ENCODE data around the gene CNGA3.
"Not testable (repeated sequence)": the region's sequence is repeated elsewhere in the genome, so short reads cannot be mapped to it uniquely, and the experiment has no call there.

The CNGA3 gene

GRCh38 chr2:98346311-98347236 is at the start of gene CNGA3:
Gene CNGA3, plus strand, starts transcription at chr2:98346456. Its CDS starts 23,520 bp downstream, at chr2:98369976.
- no peak for DNase-seq

DNA sequence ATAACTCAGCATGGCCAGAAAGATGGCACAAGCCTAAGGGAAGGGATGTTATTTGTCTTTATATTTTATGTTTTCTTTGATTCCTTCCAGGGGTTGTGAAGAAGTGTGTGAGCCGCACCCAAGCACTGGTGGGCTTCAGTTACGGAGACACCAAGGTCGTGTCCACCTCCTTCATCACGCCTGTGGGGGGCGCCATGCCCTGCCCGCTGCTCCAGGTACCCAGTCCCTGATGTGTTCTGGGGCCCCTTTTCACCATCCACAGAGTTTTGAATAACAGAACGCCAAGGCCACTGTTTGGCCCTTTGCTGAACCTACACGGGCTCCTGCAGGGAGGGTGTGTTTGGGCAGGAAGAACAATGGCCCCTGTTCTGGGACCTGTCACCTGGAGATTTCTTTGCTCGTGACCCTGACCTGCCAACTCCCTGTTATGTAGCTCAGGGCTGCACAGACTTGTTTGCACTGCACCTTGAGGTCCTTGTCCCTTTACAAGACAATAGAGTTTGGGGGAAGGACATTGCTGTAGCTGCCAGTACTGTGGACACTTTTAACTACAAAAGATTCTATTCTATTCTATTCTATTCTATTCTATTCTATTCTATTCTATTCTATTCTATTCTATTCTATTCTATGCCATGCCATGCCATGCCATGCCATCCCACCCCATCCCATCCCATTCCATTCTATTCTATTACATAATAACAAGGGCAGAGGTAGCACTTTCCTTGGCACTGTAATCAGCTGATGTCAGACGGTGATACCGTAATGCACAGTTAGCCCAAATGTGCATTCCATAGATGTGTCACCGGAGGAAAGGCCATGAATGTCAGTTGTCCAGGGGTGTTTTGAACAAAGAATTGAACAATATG is 48.2 kb upstream of the CNGA3 start:
- DNase-seq: no peak

- no peak for DNase-seq
Measured at GRCh38 chr2:98298683-98299164, 47.5 kb upstream of the CNGA3 start.

DNA sequence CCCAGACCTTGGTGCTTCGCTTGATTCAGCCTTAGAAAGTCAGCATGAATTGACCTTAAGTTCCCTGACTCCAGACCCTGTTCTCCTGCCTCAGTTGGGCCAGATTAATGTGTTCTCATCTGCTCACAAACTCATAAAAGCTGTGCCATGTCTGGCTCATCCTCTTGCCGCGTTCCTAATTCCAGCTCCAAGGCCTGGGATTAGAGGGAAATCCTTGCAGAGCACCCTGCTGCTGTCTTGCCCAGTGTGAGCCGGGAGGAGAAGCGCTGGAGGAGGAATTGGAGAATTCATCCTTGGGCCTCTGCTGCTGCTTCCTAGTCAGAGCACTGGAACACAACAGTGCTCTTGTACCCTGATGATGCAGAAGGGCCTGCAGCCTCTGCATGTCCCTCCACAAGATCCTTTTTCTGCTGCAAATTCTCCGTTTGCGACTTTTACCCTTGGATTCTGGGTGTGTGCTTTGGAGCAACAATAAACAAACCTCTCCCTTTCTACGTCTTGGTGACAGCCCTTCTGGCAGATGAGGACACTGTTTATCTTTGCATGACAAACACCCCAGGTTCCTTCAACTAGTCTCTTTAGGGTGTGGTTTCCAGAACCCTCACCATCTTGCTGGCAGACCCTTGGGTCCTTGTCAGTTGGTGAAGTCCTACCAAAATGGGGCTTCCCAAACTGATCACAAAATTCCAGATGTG is 46.9 kb upstream of the CNGA3 start:
- DNase-seq: no peak

DNA sequence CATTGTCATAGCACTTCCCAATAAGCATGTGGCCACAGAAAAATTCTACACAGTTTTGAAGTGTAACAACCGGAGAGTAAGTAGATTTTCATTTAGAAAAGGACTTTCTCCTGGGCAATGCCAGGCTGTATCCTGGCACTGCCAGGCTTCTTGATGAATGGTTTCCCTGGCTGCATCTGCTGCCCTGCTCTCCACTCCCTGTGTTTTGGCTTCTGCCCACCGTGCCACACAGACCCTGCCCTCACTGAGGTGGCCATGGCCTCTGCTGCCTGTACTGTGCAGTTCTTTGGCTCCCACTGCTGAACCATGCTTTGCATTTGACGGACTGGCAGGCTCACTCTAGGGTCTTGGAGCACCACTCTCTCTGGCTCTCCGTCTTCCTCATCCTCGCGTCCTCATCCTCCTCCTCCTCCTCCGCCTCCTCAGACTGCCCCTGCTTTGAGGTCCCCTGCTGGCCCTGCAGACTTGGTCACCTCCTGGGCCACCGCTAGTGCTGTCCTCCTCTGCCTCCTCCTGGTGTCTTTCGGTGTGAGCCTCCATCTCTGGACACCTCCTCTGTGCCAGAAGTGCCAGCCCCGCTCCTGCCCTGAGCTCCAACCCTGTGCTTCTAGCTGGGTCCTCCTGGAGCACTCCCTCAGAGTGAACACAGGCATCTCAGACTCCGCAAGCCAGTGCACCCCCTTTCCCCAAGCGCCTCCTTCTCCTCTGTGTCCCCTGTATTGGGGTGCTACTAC is 45.9 kb upstream of the CNGA3 start:
- no peak for DNase-seq

DNA sequence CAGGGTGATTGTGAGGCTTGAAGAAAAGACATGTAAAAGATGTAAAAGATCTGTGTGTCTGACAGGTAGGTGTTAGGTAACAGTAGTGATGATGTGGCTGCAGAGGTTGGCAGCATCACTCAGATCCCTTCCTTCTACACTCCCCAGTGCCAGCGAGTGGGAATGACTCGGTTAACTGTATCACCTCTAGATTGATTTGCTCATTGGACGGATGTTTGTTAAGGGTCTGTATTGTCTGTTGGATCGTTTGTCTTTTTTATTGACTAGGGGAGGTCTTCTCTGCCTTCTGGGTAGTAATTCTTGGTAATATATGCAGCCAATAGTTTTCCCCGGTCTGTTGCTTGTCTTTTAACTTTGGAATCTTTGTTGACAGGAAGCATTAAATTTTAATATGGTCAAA is 44.8 kb upstream of the CNGA3 start:
- no peak for DNase-seq

DNA sequence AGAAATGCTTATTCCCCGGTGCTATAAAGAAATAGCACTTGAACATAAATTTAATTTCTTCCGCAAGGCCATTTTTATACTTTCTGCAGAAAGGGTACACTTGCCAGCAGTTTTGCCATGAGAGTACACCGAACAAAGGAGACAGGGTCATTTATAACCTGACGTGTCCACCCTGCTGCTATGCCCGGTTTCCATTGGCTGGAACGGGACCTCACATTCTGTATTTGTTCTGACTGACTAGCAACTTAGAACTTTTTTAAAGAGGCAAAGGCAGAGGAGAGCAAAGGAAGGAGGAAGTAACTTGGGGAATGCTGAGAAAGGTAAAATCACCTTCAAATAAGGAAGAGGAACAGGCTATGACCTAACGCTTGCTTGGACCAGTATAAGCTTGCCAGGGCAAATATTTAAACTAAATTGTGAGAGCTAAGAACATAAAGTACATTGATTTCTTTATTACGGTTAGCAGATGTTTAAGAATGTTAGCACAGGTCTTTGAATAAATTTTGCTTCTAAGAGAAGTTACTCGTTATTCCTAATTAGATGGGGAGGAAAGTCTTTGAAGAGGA is 39.0 kb upstream of the CNGA3 start:
- DNase-seq: not testable (repeated sequence)

GRCh38 chr2:98308068-98308467 is 38.2 kb upstream of the CNGA3 start:
- no peak for DNase-seq

DNA sequence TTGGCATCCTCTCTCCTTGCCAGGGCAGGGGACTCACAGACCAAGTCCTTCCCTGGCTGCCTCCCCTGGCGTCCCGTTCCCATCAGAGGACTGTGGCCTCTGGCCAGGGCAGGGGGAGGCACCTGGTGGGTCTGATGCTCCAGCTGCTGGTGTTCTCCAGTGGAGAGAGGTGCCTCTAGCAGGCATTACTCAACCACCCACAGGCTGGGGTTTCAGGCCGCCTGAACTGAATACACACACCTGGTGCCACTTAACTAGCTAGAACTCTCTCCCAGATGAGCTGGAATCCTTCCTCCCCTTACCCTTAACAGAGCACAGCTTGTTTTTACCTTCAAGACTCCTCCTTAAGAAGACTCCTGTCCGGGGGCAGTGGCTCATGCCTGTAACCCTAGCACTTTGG is 37.7 kb upstream of the CNGA3 start:
- DNase-seq: no peak

GRCh38 chr2:98309580-98309979 is 36.7 kb upstream of the CNGA3 start:
- DNase-seq: no peak

DNA sequence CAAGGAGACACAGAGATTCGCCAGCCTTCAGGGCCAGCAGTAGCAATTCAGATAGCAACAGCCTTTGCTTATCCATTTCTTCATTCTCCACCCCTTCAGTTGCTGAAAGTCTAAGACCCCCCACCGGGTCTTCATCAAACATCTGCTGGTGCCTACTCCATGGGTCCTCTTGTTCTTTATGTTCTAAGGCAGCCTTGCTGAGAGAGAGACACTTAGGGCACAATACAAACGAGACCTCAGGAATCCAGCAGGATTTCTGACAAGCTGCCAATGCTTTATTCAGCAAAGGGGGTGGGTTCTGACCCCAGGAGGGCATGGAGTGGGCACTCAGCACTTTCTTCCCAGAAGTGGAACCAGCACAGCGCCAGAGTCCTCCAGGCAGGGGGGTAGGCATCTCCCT is 36.2 kb upstream of the CNGA3 start:
- DNase-seq: no peak

- no peak for DNase-seq
Measured at GRCh38 chr2:98311090-98311489, 35.2 kb upstream of the CNGA3 start.

- no peak for DNase-seq
Measured at GRCh38 chr2:98311771-98312545, 34.3 kb upstream of the CNGA3 start.

DNA sequence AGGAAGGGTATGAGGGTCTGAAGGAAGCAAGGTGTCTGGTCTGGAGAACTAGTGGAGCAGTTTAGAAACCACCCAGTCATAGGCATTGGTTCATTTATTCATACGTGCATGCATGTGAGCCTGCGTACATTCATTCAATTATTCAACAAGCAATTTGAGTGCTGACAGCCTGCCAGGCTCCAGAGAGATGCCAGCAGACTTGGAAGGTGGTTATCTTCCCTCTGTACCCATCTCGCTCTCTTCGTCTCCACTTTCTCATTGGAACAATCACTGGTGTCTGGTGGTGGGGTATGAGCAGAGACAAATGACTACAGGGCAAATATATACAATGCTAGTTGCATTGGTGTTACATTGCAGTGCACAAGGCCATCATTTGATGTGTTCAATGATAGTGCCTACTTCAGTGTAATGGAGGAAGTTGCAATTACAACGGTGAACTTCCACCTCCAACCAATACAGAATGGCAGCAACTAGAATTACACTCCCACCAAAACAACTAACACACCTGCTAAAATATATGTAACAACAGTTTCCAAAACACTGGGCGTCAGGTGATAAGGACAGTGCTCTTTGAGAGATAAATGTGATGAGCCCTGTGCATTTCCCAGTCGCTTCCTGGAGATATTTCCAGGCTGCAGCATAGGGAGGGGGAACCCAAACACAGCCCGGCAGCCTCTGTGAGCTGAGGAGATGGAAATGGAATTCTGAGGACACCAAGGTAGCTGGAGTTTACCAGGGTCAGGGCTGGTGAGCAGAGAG is 32.6 kb upstream of the CNGA3 start:
- DNase-seq: no peak

DNA sequence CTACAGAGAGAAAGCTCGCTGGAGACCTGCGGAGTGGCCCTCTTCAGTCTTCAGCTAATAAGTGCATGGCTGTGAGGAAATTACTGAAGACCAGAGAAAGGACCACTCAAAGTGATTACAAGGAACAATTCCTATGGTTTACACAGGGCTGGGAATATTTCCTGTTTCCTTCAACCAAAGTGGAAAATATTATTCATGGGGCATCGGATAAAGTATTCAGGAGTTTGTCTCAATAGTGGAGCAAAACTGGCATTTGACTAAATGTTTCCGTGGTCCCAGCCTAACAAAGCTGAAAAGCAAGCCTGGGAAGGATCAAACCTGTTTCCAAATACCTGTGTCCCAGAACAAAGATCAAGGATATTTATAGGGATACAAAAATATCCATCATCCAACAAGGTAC is 32.0 kb upstream of the CNGA3 start:
- DNase-seq: no peak

DNA sequence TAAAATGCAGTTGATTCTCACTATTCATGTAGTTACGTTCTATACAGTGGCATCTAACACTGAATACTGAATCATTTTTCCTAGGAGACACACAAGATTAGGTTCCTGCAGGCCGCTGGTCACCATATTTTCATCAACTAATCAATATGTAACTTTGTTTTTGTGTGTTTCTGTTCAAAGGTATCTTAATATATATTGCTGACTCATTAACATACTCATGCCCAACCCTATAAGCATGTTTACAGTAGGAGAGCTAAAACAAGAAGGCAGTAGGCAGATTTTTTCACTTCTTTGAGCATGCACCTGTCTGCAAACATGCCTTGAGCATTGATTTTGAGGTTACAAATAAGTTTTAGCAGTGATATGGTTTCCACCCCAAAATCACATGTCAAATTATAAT is 30.3 kb upstream of the CNGA3 start:
- no peak for DNase-seq

- no peak for DNase-seq
Measured at GRCh38 chr2:98317214-98317613, 29.0 kb upstream of the CNGA3 start.

DNA sequence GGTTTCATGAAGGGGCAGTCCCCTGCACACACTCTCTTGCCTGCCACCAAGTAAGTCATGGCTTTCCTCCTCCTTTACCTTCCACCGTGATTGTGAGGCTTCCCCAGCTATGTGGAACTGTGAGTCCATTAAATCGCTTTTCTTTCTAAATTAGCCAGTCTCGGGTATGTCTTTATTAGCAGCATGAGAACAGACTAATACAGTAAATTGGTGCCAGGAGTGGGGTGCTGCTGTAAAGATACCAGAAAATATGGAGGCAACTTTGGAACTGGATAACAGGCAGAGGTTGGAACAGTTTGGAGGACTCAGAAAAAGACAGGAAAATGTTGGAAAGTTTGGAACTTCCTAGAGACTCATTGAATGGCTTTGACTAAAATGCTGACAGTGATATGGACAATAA is 26.1 kb upstream of the CNGA3 start:
- not testable (repeated sequence) for DNase-seq

GRCh38 chr2:98324181-98324580 is 22.1 kb upstream of the CNGA3 start:
- DNase-seq: no peak

DNA sequence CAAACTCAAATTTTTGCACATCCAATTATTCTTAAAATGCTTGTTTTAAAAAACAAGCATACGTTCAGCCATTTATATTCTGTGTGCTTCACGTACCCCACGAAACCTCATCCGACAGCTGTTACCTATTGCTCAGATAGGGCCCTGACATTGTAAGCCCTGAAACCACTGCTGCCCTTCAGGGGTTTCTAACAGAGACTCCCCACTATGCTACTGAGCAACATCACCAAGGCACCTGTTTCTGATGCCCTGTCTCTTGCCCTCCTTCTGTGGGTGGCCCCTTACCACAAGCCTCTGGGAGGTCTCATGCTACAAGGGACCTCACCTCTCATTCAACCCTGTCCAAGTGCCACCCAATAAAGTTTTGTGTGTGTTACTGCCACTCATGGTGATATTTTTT is 18.5 kb upstream of the CNGA3 start:
- DNase-seq: no peak
